GM18907 (cell line): ENCODE measurements around the gene SLC7A5.

Experiments used
- ATAC-seq: cut with Tn5 transposase; IDR thresholded peaks from one replicate; pipeline ENCODE4 v1.9.1; 2021; ENCODE audit warnings: mild to moderate bottlenecking, moderate library complexity; ENCODE audit not compliant: unreplicated experiment

SLC7A5 gene

GRCh38 chr16:87847785-87848675, 21.3 kb downstream of the SLC7A5 start:
- no peak for ATAC-seq

- ATAC-seq: no peak
Measured at GRCh38 chr16:87847467-87847784, 21.9 kb downstream of the SLC7A5 start.

DNA sequence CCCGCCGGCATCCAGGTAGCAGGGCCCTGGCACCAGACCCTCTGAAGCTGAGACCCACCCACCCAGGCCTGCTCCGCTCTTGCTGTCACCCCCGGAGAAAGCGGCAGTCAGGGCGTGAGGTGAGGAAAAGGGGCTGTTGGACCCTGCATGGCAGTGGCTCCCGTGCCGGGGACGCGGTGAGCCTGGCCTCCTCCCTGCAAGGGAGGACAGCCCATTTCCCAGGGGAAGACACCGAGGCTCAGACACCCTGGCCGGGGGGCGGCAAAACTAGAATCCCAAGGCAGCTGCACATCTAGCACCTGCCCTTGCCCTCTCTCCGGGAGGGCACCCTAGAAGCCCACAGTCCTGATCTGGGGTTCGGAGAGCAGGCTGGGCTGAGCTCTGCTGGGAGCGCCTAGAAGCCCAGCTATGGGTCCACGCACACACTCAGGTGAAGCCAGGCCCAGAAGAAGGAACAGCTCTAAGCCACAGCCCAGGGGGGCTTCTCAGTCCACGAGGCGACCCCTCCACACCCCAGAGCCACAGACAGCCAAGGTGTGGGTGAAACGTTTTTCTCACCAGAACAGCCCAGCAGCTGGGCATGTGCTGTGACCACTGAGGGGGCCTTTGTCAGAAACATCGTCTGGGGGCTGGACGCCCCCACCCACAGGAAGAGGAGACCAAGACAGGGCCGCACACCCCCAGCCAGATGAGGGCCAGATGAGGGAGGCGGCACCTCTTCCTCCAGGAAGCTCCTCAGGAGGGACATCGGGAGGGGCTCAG, 22.4 kb downstream of the SLC7A5 start:
- ATAC-seq: no peak

DNA sequence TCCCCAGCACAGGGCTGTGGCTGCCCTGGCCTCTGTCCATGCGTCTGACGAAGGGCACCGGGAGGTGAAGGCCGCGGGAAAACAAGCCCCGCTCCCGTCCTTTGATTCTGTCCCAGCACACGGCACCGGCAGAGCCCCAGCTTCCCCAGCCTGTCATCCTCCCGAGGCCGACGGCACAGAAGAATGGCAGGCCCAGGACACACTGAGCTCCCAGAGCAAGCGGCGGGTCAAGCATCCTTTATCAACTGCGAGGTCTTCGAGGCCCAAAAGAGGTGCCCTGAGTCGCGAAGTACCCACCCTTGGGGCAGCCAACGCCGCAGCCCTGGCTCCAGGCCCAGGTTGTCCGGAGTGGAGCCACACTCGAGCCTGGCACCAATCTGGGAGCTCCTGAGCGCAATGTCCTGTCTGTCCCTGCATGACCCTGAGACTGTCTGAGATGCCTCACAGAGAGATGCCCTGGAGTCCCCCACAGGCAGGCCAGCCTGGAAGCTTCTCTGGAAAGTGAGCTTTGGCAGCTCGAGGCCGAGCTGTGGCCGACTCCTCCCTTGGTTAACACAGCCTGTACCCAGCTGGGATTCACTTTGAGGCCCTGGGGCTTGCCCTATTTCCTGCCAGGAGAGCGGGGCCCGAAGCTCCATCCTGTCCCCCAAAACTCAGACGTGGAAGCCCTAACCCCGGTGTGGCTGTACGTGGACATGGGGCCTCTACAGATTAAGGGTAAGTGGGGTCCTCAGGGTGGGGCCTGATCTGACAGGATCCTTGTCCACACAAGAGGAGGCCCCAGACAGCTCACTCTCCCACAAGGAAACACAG, 23.3 kb downstream of the SLC7A5 start:
- ATAC-seq: no peak

DNA sequence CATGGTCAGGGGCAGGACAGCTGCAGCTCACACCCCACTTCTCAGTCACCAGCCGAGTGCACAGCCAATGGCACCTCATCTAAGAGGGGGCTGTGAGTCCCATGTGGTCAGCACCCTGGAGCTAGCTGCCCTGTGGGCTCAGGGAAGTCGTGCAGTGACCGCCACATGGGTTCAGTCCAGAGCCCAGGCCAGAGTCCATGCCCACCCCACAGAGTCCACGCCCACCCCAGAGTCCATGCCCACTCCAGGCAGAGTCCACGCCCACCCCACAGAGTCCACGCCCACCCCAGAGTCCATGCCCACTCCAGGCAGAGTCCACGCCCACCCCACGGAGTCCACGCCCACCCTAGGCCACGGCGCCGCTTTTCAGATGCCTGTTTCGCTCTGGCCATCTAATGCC, 24.1 kb downstream of the SLC7A5 start:
- ATAC-seq: no peak

DNA sequence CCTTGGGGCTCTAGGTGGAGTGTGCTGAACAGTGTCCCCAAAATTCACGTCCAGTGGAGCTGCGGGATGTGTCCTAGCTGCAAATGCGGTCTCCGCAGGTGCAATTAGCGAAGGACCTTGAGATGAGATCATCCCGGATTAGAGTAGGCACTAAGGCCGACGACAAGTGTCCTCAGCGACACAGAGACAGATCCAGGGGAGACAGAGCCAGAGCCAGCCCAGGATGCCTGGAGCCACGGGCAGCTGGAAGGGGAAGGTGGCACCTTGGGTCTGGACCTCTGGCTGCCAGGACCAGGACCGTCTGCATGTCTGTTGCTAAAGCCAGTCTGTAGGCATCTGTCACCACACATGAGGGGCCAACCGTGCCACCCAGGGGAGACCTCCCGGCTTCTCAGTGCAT, 24.5 kb downstream of the SLC7A5 start:
- no peak for ATAC-seq

DNA sequence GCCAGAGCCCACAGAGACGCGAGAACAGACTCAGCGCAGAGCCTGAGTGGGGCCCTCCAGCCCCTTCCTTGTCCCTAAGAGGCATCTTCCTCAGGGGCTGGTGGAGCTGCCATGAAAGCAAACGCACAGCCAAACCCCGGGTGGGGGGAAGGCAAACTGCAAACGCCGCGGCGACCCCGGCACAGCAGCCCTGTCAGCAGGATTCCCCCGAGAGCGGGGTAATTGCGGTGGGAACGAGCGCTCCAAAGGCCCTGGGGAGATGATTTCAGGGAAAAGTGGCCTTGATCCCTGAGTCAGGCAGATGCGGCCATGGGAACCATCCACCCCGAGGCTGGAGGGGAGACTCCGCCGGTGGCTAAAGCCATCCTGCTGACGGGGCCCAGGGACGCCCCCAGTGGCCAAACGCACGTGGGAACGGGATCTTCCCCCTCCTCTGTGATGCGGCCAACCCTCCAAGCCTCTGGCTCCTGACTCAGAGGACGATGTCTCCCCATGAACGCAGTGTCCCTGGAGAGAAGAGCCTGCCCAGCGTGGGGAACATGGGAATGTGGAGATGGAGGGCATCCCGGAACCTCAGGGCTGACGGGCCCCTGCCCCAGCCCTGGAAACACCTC, 25.1 kb downstream of the SLC7A5 start:
- ATAC-seq: no peak

DNA sequence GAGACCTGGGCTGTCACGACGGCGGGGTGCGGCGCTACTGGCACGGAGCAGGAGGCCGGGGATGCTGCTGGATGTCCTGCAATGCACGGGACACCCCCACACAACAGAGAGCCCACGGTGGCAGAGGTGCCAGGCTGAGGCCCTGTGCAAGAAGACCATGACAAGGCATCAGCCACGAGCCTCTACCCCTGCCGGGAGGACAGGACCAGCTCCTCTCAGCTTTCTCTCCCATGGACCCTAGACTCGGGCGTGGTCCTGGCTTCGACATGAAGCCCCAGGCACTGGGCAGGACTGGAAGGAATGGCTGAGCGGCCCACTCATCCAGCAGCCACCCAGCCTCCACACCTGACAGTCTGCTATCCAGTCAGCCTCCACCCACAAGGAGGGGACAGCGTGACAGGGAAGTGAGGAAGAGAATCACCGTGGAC, 25.6 kb downstream of the SLC7A5 start:
- no peak for ATAC-seq

GRCh38 chr16:87842209-87842869, 27.0 kb downstream of the SLC7A5 start:
- no peak for ATAC-seq

DNA sequence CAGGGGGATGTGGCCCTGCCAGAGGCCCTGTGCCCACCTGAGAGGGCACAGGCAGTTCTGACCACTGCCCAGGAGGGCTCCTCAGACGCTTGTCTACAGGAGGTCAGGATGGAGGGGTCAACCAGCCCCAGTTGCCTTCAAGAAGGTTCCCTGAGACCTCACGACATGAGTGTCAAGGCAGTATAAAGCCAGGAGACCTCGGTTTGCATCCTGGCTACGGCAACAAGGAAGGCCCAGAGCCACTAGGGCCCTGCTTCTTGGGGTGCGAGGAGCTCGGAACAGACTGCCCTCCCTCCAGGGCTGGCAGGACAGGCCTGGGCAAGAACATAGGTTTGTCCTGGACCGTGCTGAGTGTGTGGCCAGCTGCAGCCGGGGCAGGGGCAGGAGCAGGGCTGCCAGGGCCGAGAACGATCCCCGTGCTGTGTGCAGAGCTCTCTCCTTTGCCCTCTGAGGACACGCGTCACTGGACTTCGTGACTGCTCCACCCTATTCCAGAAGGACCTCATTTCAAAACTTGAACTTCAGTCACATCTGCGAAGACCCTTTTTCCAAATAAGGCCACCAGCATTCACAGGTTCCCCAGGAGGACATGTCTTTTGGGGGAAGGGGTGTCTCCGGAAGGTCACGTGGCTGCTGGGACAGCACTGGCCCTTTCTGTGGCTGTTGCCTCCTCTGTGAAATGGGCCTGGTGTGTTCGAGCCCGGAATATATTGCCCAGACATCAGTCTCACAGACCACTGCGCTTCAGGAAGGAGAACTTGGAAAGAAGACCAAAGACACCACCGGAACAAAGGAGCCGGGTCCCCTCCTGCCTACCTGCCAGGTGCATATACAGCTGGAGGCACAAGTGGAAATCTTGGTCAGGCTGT, 27.7 kb downstream of the SLC7A5 start:
- ATAC-seq: no peak

- no peak for ATAC-seq
Measured at GRCh38 chr16:87840271-87840978, 28.9 kb downstream of the SLC7A5 start.

DNA sequence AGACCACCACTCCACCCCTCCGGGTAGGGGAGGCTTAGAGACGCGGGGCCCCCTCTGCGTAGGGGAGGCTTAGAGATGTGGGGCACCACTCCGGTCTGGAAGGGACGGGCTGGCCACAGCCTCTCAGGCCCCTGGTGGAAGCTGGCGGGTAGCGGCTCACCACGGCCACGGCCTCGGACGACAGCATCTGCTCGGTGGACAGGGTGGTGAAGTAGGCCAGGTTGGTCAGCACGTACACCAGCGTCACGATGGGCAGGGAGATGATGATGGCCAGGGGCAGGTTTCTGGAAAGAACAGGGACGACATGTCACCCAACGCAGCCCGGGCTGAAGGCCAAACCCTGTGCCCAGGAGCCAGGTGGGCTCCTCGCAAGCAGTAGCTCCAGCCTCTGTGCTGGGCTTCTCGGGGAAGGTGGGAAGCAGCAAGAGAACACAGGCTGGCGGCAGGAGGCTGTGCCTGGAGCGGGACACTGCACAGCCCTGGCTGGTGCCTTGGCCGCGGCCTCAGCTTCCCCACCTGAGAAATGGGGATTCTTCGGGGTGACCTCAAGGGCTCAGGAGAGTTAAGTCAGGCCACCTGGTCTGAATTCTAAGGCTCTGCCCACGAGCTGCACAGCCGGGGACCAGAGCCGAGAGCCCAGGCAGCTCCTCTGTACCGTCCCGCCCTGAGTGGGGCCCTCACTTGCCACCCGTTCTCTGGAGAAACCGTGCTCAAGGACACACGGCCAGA, 29.6 kb downstream of the SLC7A5 start:
- no peak for ATAC-seq

GRCh38 chr16:87838643-87839541, 30.4 kb downstream of the SLC7A5 start:
- no peak for ATAC-seq

DNA sequence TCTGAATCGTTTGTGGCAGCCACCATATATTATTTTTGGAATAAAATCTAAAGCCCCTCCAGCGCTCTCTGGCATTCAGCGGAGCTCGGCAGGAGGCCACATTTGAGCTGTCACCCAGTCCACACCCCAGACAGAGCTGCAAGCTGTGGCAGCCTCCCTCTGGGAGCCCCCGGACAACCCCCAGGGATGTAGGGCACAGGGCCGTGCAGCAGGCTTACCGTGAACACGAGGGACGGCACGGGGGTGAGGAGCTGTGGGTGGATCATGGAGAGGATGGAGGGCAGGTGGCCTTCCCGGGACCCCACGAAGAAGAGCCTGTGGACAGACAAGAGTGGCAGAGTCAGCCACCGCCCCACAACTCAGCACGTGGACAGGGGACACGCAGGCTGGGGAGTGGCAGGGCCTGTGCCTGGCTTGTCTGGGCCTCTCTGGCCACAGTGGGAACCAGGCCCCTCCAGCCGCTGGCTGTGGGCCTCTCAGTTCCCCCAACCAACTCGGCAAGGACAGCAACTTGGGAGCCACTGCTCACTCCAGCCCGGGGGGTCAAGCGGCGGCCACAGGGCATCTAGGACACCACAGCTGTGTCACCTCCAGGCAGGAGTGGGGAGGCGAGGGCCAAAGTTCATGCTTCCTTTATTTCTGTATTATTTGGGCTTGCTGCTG, 31.5 kb downstream of the SLC7A5 start:
- no peak for ATAC-seq

GRCh38 chr16:87836844-87837581, 32.3 kb downstream of the SLC7A5 start:
- no peak for ATAC-seq

DNA sequence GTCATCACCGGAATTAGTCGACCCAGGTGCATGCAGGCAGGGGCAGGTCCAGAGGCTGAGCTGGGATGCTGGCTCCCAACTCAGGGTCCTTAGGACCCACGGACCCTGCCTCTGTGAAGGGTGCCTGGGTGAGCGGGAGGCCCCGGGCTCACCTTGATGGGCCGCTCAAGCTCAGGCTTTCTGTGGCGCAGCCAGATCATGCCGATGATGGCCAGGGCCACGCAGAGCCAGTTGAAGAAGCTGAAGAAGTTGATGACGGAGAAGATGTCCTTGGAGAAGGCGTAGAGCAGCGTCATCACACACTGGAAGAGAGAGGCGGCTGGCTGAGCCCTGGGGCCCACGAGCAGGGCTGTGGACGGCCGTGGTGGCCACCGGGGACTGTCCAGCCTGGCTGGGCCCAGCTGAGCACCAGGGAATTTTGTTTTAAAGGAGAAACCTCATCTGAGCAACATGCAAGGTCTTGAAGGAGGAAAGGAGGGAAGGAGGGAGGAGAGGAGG, 32.9 kb downstream of the SLC7A5 start:
- no peak for ATAC-seq
